B cell (primary cell): ENCODE results near the gene DNAAF1. TPM values are rescaled to one million over a fixed set of nuclear protein-coding genes. Genes with fewer than 3 reads are reported as not detected.

Experiments used
- ATAC-seq: fragments of 200-7000 bp; cut with Tn5 transposase; one replicate; pipeline ENCODE4 v1.10.0; 2021; ENCODE audit warnings: low read depth, mild to moderate bottlenecking, moderate number of reproducible peaks, moderate library complexity
- CTCF ChIA-PET: fragments of 350-600 bp; sonication (Branson Sonifier 250); formaldehyde crosslinking; loops from one replicate; lab custom pipeline; 2021; ENCODE audit warnings: antibody characterized with exemption, inconsistent platforms; lab: Charles Lee
- POLR2A ChIA-PET: fragments of 350-600 bp; sonication (Branson Sonifier 250); formaldehyde crosslinking; loops from one replicate; lab custom pipeline; 2021; ENCODE audit warnings: antibody characterized with exemption; lab: Charles Lee
- DNase-seq: peaks from one replicate; pipeline ENCODE4 v3.0.0; 2013
- H2AFZ ChIP-seq: 2 replicates; pipeline ENCODE4 v1.6.1; 2012; ENCODE audit warnings: mild to moderate bottlenecking, low read depth, low read length; ENCODE audit not compliant: insufficient read depth, poor library complexity, severe bottlenecking
- H3K27ac ChIP-seq, 2 donors: 1 replicate in 1 of 2; 2 replicates in 1 of 2; pipeline ENCODE4 v1.5.1; 2012 to 2013; ENCODE audit warnings: low read length in 2 of 2, mild to moderate bottlenecking in 2 of 2, moderate library complexity in 1 of 2
- H3K27me3 ChIP-seq, 4 experiments: fragments of 200-600 bp in 1 of 4; sonication (generic) in 1 of 4; replicated peaks in 1 of 4; 1 replicate in 2 of 4; 2 replicates in 2 of 4; pipeline versions ENCODE4 v1.6.1 to v1.7.0; 2013 to 2016; ENCODE audit warnings: low read length in 3 of 4, mild to moderate bottlenecking in 2 of 4, mixed read lengths in 1 of 4, moderate library complexity in 1 of 4; ENCODE audit not compliant: insufficient read depth in 4 of 4, control insufficient read depth in 3 of 4; ENCODE audit errors: control extremely low read depth in 1 of 4
- H3K36me3 ChIP-seq, 2 experiments: replicated peaks in 1 of 2; 1 replicate in 1 of 2; 2 replicates in 1 of 2; pipeline versions ENCODE4 v1.6.1 to v1.7.1; 2013; ENCODE audit warnings: low read length in 1 of 2; ENCODE audit not compliant: insufficient read depth in 2 of 2, control insufficient read depth in 1 of 2; ENCODE audit errors: control extremely low read depth in 1 of 2, extremely low read depth in 1 of 2
- H3K4me1 ChIP-seq, 2 donors: fragments of 200-600 bp in 1 of 2; sonication (generic) in 1 of 2; 1 replicate in 1 of 2; 2 replicates in 1 of 2; pipeline versions ENCODE4 v1.5.1 to v1.6.1; 2013 to 2017; ENCODE audit warnings: low read length in 2 of 2; ENCODE audit not compliant: control insufficient read depth in 2 of 2, insufficient read depth in 2 of 2
- H3K4me2 ChIP-seq: replicated peaks from 2 replicates; pipeline ENCODE3; 2012; ENCODE audit warnings: mild to moderate bottlenecking, low read depth, low read length; ENCODE audit not compliant: poor library complexity, severe bottlenecking
- H3K4me3 ChIP-seq, 5 experiments: fragments of 200-600 bp in 1 of 5; sonication (generic) in 1 of 5; 1 replicate in 3 of 5; 2 replicates in 2 of 5; pipeline versions ENCODE4 v1.5.1 to v1.7.0; 2011 to 2016; ENCODE audit warnings: low read length in 4 of 5, mild to moderate bottlenecking in 4 of 5, low read depth in 2 of 5, control low read depth in 1 of 5, moderate library complexity in 1 of 5; ENCODE audit not compliant: insufficient read depth in 1 of 5; ENCODE audit errors: control extremely low read depth in 1 of 5, extremely low read depth in 1 of 5
- H3K79me2 ChIP-seq: fragments of 200-600 bp; sonication (generic); one replicate; pipeline ENCODE4 v1.6.0; 2016; ENCODE audit warnings: low read length; ENCODE audit not compliant: control insufficient read depth, insufficient read depth
- H3K9ac ChIP-seq: fragments of 200-600 bp; sonication (generic); 2 replicates; pipeline ENCODE4 v1.6.1; 2017; ENCODE audit warnings: mild to moderate bottlenecking, low read length, moderate library complexity
- H3K9me3 ChIP-seq, 3 donors: one replicate each; pipeline versions ENCODE4 v1.6.1 to v1.7.1; 2013; ENCODE audit warnings: low read length in 2 of 3; ENCODE audit not compliant: control insufficient read depth in 2 of 3, insufficient read depth in 1 of 3; ENCODE audit errors: control extremely low read depth in 1 of 3
- H4K20me1 ChIP-seq: 2 replicates; pipeline ENCODE4 v1.6.0; 2012; ENCODE audit warnings: mild to moderate bottlenecking, low read length; ENCODE audit not compliant: insufficient read depth, control insufficient read depth, poor library complexity, severe bottlenecking
- H3K27ac Mint-ChIP-seq: one replicate; pipeline ENCODE4 v1.8.0; 2021; ENCODE audit warnings: mixed read lengths
- H3K27me3 Mint-ChIP-seq: one replicate; pipeline ENCODE4 v1.8.0; 2021; ENCODE audit warnings: mixed read lengths
- H3K4me1 Mint-ChIP-seq: one replicate; pipeline ENCODE4 v1.8.0; 2021; ENCODE audit warnings: mixed read lengths
- H3K4me3 Mint-ChIP-seq: one replicate; pipeline ENCODE4 v1.8.0; 2021; ENCODE audit warnings: mixed read lengths
- H3K9me3 Mint-ChIP-seq: one replicate; pipeline ENCODE4 v1.8.0; 2022; ENCODE audit warnings: mixed read lengths; ENCODE audit not compliant: insufficient read depth
- CTCF ChIP-seq: fragments of 200-600 bp; IDR thresholded peaks from one replicate; pipeline ENCODE4 v1.8.0; 2022; ENCODE audit warnings: antibody characterized with exemption, mild to moderate bottlenecking
- EZH2 ChIP-seq: IDR thresholded peaks from 2 replicates; pipeline ENCODE4 v1.6.1; 2012; ENCODE audit warnings: borderline replicate concordance, low read depth, mild to moderate bottlenecking, moderate library complexity, low read length; ENCODE audit not compliant: insufficient read depth, poor library complexity, severe bottlenecking
- WGBS: methylation state at CpG from one replicate; pipeline ENCODE4 v1.1.5; 2013; ENCODE audit warnings: missing lambda C conversion rate; ENCODE audit not compliant: insufficient coverage; 5-methylcytosine and 5-hydroxymethylcytosine counted together
- intact Hi-C: fragments of 100-400 bp; cut with micrococcal nuclease; formaldehyde crosslinking; loops from one replicate; pipeline ENCODE4 v1.10.0; 2022
- polyA plus RNA-seq: library from polyadenylated mRNA; depleted of rRNA; stranded (reverse); fragments of >200 nt; gene quantifications from 2 replicates; pipeline ENCODE4 v1.2.3, GENCODE V29; 2012
- total RNA-seq, 2 donors: library from RNA; stranded (reverse); fragments of 120-200 nt in 1 of 2; gene quantifications; 1 replicate in 1 of 2; 2 replicates in 1 of 2; pipeline versions ENCODE4 v1.2.3 to v1.2.4, GENCODE V29; 2013 to 2022

Gene DNAAF1
- total and polyA plus RNA-seq, 2 donors (not counting 1 experiment from before 2014, with no cell fraction given) = 0.24 to 0.30 TPM

GRCh38 chr16:84196727-84197394 lies 51.8 kb downstream of the DNAAF1 start:
- Mint-ChIP-seq H3K4me1 (peaks cover 14% of the 10 kb centered on the region), H3K27me3 (peaks cover 3% of the 10 kb centered on the region), H3K9me3 (no peaks in the 10 kb centered on the region), H3K4me3 (no peak overlapping the region), H3K27ac (no peak overlapping the region)
- intact Hi-C loops = no loop called here
- CTCF ChIA-PET = interaction anchor here (1.0 to 1.6 kb wide), 2 partner anchors 10 to 13 kb away, joined by 3 to 4 read pairs; partner anchors contain the start of gene TAF1C
- POLR2A ChIA-PET = no interaction called here
- 83% methylated on average over 14 of the region's 16 CpGs for WGBS
- no peak overlapping the region for H2AFZ ChIP-seq
- no peak overlapping the region for H3K27ac ChIP-seq
- H3K4me3 ChIP-seq = no peak overlapping the region
- H3K27me3 ChIP-seq = peaks cover 0 to 4% (median 0%) of the 10 kb centered on the region in 4 experiments
- no peaks in the 10 kb centered on the region for H3K9me3 ChIP-seq
- H3K4me1 ChIP-seq = peaks cover 12 to 13% of the 10 kb centered on the region in 2 donors
- ATAC-seq (no peak), DNase-seq (peak; percentile 8)
- H3K4me2 ChIP-seq = no peak overlapping the region
- H3K9ac ChIP-seq = no peak overlapping the region
- no peaks in the 10 kb centered on the region for H4K20me1 ChIP-seq
- H3K79me2 ChIP-seq = no peaks in the 10 kb centered on the region
- no peaks in the 10 kb centered on the region for H3K36me3 ChIP-seq
- TF ChIP-seq CTCF = no peak
- TF ChIP-seq EZH2 = no peak

GRCh38 chr16:84197466-84198128 lies 52.5 kb downstream of the DNAAF1 start:
- H3K9me3 Mint-ChIP-seq = no peaks in the 10 kb centered on the region
- 96% methylated on average over 13 of the region's 14 CpGs for WGBS
- H3K79me2 ChIP-seq = no peaks in the 10 kb centered on the region
- peaks cover 12 to 13% of the 10 kb centered on the region in 2 donors for H3K4me1 ChIP-seq
- no peak overlapping the region for H3K27ac Mint-ChIP-seq
- H3K4me2 ChIP-seq = no peak overlapping the region
- CTCF ChIA-PET = interaction anchor here (1.6 kb wide), 1 partner anchor 12 kb away, joined by 3 read pairs; no protein-coding TSS in a partner anchor
- no peak for DNase-seq
- peaks cover 3% of the 10 kb centered on the region for H3K27me3 Mint-ChIP-seq
- intact Hi-C loops = no loop called here
- TF ChIP-seq CTCF (no peak), EZH2 (no peak)
- no peak overlapping the region for H3K4me3 ChIP-seq
- H3K4me3 Mint-ChIP-seq = no peak overlapping the region
- POLR2A ChIA-PET = no interaction called here
- H3K27me3 ChIP-seq = peaks cover 0 to 4% (median 0%) of the 10 kb centered on the region in 4 experiments
- H4K20me1 ChIP-seq = no peaks in the 10 kb centered on the region
- H2AFZ ChIP-seq = no peak overlapping the region
- no peaks in the 10 kb centered on the region for H3K36me3 ChIP-seq
- no peaks in the 10 kb centered on the region for H3K9me3 ChIP-seq
- H3K9ac ChIP-seq = no peak overlapping the region
- no peak overlapping the region for H3K27ac ChIP-seq
- no peak for ATAC-seq
- peaks cover 14% of the 10 kb centered on the region for H3K4me1 Mint-ChIP-seq
